Measurements from ENCODE around the gene BUB3.
A peak's percentile ranks its signal among the peaks of the same experiment; 100 is the strongest.

Gene BUB3

DNA sequence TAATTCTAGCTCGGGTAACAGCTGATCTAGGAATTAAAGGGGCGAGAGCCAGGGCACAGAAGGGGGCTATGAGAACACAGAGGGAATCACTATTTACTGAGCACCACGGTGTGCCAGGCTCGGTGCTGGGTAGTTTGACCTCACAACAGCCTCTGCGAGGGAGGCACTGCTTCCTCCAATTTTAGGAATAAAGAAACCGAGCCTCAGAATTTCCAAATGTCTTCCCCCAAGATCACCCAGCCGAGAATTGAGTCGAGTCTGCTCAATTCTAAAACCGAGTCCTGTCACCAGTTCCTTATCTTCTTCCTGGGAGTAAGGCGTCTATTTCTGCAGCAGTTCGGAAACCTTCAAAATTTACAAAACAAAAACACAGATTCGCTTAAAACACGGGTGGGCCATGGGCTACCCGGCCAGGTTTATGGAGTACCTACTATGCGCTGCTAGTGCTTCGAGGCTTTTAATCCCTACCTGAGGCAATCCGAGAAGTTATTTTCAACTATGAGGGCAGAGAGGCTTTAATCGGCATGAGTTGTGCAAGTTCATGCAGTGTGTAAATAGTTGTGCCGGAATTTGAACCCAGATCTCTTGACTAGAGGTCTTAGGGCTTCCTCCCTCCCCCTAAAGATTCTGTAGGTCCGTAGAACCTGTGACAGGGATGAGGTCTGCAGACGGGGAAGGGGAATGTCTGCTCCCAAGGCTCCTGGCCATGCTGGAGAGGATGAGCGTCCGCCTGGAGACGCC lies 7.1 kb upstream of the BUB3 start:
- no peak for DNase-seq (ENCODE audit: low spot score)

DNA sequence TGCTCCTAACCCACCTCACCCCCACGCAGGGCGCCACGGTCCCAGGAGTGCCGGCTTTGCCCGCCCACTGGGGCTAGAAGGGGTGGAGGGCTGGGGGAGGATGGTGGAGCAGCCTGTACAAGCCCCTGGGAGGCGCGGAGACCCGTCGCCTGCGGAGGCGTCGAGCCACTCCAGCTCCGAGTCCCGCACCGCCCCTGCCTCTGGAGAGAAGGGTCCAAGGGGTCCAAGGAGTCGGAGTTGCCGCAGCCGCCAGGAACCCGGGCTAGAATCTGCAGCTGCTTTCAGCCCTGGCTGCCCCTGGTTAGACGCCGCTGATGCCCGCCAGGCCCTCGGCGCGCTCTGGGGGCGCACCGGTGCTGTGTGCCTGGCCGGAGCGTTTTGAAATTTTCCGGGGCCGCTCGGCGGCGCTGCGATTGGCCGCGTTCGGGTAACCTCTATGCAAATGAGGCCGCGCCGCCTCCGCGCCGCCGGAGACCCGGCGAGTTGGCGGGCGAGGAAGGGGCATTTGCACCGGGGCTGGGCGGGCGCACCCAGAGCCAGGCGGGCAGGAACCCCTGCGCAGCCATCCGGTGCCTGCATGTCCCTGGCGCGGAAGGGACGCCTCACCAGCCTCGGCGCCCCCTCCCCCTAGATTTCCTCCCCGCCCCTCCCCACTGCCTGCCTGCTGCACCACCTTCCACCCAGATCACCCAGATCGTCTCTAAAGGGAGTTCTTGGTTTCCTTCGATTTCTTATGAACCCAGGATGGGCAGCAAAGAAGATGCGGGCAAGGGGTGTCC lies 6.4 kb upstream of the BUB3 start, which contains the start of gene HMX2:
Gene HMX2, plus strand, starts transcription at position 502 of the 779 bp plus-strand sequence. Its CDS starts 243 bp downstream, at position 745.
- DNase-seq (ENCODE audit: low spot score) = peak; percentile 85

More for the DNA sequence above, 7.1 kb upstream of the BUB3 start:
- TF ChIP-seq, protein P1, sequence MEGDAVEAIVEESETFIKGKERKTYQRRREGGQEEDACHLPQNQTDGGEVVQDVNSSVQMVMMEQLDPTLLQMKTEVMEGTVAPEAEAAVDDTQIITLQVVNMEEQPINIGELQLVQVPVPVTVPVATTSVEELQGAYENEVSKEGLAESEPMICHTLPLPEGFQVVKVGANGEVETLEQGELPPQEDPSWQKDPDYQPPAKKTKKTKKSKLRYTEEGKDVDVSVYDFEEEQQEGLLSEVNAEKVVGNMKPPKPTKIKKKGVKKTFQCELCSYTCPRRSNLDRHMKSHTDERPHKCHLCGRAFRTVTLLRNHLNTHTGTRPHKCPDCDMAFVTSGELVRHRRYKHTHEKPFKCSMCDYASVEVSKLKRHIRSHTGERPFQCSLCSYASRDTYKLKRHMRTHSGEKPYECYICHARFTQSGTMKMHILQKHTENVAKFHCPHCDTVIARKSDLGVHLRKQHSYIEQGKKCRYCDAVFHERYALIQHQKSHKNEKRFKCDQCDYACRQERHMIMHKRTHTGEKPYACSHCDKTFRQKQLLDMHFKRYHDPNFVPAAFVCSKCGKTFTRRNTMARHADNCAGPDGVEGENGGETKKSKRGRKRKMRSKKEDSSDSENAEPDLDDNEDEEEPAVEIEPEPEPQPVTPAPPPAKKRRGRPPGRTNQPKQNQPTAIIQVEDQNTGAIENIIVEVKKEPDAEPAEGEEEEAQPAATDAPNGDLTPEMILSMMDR (IDR thresholded peaks at IDR 0.05; ENCODE audit: extremely low read depth, missing control alignments) = no peak

DNA sequence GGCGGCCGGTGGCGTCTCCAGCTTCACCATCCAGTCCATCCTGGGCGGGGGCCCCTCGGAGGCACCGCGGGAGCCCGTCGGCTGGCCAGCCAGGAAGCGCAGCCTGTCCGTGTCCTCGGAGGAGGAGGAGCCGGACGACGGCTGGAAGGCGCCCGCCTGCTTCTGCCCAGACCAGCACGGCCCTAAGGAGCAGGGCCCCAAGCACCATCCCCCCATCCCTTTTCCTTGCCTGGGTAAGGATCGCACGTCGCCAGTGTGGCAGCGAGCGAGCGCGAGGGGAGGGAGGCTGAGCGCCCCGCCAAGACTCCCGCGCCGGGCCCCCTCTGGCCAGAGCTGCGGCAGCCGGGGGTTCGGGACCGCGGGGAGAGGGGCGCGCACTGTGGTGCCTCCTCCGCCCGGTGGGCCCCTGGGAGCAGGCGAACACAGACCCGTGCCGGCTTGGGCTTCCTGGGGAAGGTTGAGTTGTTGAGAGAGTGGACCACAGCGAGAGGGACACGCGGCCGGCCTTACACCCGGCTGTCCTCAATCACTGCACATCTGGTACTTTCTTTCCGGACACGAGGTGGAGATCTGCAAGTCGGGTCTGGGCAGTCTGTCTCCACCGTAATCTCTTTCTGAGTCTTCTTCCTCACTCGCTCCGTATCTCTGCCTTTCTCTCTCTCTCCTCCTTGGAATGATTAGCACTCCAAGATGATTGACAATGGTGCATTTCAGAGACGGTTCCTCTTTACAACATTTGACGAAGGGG lies 5.6 kb upstream of the BUB3 start:
- TF ChIP-seq, protein P1 (IDR thresholded peaks at IDR 0.05; ENCODE audit: extremely low read depth, missing control alignments) = no peak
- DNase-seq (ENCODE audit: low spot score) = peak; percentile 71

More for the DNA sequence above, 6.4 kb upstream of the BUB3 start, which contains the start of gene HMX2:
- TF ChIP-seq, protein P1 (IDR thresholded peaks at IDR 0.05; ENCODE audit: extremely low read depth, missing control alignments) = no peak

DNA sequence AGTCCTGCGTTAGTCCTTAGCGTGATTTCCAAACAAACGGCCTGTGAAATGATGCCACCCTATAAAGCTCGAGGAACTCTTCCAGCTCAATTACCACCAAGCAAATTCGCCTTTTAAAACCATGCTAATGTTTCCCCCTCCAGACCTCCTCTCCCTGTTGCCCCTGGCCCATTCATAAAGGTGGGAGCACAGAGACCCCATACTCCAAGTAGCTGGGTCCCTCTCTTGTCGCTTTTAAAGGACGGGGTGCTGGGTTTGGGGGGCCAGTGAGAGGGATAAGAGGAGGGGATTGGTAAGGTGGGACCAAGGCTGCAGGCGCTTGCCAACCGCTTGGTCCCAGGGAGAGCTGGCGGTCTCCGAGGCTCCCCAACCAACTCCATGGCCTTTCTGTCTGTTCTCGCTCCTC lies 5.0 kb upstream of the BUB3 start:
- TF ChIP-seq, protein P1 (IDR thresholded peaks at IDR 0.05; ENCODE audit: extremely low read depth, missing control alignments) = no peak
- no peak for DNase-seq (ENCODE audit: low spot score)

DNA sequence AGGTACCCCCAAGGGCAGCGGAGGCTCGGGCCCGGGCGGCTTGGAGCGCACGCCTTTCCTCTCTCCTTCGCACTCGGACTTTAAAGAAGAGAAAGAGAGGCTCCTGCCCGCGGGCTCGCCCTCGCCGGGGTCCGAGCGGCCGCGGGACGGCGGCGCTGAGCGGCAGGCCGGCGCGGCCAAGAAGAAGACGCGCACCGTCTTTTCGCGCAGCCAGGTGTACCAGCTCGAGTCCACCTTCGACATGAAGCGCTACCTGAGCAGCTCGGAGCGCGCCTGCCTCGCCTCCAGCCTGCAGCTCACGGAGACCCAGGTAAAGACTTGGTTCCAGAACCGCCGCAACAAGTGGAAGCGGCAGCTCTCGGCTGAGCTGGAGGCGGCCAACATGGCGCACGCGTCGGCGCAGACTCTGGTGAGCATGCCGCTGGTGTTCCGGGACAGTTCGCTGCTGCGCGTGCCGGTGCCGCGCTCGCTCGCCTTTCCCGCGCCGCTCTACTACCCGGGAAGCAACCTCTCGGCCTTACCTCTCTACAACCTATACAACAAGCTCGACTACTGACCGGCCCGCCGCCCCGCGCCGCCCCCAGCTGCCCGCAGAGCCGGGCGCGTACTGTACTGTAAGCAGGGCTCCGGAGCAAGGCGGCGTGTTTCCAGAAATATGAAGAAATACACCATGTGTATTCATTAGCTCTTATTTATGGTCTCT lies 4.5 kb upstream of the BUB3 start:
- TF ChIP-seq, protein P1 (IDR thresholded peaks at IDR 0.05; ENCODE audit: extremely low read depth, missing control alignments) = no peak
- peak; percentile 52 for DNase-seq (ENCODE audit: low spot score)

DNA sequence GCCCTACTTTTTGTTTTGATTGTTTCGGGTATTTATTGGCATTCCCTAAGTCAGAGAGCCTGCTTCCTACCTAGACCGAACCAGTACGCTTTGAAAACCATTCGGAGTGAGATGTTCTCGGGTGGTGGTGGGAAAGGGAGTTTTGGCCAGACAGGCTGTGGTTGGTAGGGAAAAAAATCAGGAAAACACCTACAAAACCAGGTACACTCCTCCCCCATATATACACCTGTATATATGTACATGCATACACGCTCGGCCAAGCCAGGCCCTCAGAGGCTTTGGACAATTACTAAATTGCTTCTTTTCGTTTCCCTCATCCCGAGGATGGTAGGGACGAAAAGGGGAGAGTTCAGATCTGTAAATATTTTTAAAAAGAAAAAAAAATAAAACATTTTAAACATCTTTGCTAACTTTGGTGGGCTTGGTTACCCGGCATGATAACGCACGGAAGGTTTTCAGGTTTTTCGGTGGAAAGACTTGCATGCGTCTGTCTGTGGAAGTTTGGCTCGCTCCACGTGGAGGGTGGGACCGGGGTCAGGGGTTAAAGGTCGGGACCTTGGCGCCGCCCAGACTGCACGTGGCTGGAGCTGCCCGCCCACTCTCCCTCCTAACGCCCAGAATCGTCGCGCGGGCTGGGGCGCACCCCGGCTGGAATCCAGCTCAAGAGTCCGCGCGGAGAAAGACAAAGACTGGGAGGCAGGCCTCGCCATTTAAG lies 3.8 kb upstream of the BUB3 start:
- TF ChIP-seq, protein P1 (IDR thresholded peaks at IDR 0.05; ENCODE audit: extremely low read depth, missing control alignments) = no peak
- DNase-seq (ENCODE audit: low spot score) = peak; percentile 46
